T-helper 17 cell (primary cell): ENCODE measurements around the gene RTF2. TPM values are rescaled to one million over a fixed set of nuclear protein-coding genes. Genes with fewer than 3 reads are reported as not detected.

Experiments
- ATAC-seq: fragments of 150-1000 bp; cut with Tn5 transposase; 2 replicates; pipeline ENCODE4 v1.10.0; 2021; ENCODE audit warnings: mild to moderate bottlenecking, moderate library complexity
- DNase-seq, 3 donors: peaks; one replicate each; pipeline versions ENCODE4 v3.0.0 to v3.0.0-alpha.2; 2020 to 2021
- H3K9me3 ChIP-seq: one replicate; pipeline ENCODE4 v1.7.0; 2013; ENCODE audit warnings: low read length, mild to moderate bottlenecking; ENCODE audit not compliant: control insufficient read depth, poor library complexity, severe bottlenecking
- H3K27ac Mint-ChIP-seq: one replicate; pipeline ENCODE4 v1.8.0; 2022; ENCODE audit warnings: mild to moderate bottlenecking, moderate library complexity, mixed read lengths
- H3K27me3 Mint-ChIP-seq: one replicate; pipeline ENCODE4 v1.8.0; 2022; ENCODE audit warnings: mixed read lengths
- H3K36me3 Mint-ChIP-seq: one replicate; pipeline ENCODE4 v1.8.0; 2022; ENCODE audit warnings: low read depth, mixed read lengths
- H3K4me1 Mint-ChIP-seq: one replicate; pipeline ENCODE4 v1.8.0; 2022; ENCODE audit warnings: mild to moderate bottlenecking, mixed read lengths
- H3K4me3 Mint-ChIP-seq: one replicate; pipeline ENCODE4 v1.8.0; 2022; ENCODE audit warnings: mild to moderate bottlenecking, moderate library complexity, mixed read lengths
- total RNA-seq, 4 donors: library from RNA in 2 of 4; stranded (reverse) in 2 of 4; gene quantifications; one replicate each; pipeline ENCODE4 v1.2.3 and lab custom pipeline; 2022 to 2026

Gene RTF2
- total RNA-seq, 2 donors from 2014 or later, result 62.3 to 62.6 TPM

DNA sequence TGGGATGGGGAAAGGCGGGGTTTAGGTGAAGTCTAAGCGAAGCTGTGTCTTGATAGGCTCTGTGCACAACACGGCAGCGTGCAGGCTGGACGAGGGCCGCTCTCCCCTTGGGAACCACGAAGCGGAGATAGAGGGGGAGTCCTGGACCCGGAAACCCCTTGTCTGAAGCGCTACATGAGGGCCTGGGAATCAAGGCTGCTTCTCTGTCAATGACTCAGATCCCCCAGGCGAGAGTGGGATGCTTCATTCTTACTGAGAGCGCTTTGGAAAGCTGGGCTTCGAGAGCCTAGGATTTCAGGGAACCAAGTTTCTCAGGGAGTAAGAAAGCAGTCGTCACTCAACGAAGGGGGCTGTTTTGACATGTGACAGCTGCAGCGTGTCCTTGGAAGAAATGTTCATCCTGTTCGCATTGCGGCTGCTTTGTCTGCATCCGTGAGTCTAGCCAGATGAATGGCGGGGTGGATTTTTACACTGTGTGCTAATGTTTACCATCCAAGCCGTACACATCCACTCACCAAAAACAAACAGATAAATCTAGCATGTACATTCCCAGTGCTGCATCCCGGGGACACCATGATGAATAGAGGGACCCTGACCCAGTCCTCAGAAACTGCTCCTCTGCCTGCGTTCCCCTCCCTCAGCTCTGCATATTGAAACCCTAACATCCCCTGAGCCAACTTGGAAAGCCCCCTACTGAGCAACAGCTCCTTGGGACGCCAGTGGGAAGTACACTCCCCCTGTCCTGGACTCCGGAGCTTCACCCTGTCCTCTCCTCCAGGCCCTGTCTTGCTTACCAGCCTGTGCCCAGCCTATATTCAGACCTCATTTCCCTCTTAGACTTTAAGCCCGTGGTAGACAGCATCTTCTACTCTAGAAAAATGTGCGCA, 24.5 kb upstream of the RTF2 start:
- no peak for DNase-seq
- H3K9me3 ChIP-seq, result no peaks in the 10 kb centered on the region
- no peak overlapping the region for H3K27ac Mint-ChIP-seq
- peaks cover 25% of the 10 kb centered on the region for H3K4me1 Mint-ChIP-seq
- no peak for ATAC-seq
- no peaks in the 10 kb centered on the region for H3K27me3 Mint-ChIP-seq
- no peak overlapping the region for H3K4me3 Mint-ChIP-seq
- peaks cover 2% of the 10 kb centered on the region for H3K36me3 Mint-ChIP-seq

DNA sequence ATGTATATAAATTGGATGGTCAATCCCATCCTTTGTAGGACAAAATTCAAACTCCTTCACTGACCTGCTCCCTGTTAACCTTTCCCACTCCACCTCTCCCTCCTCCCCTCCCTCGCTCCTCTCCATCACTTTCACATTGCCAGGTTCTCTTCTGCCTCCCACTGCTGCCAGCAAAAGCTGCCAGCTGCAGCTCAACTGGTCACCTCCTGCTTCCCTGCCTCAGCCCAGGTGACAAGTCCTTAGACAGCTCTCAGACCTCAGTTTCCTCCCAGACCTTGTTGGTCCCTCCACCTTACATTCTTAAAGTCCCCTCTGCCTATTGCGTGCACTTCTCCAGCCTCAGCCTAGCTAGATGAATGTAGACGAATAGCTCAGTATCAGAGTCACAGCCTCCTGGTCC, 23.3 kb upstream of the RTF2 start:
- no peak for DNase-seq
- ATAC-seq, result no peak
- H3K4me1 Mint-ChIP-seq, result peaks cover 18% of the 10 kb centered on the region
- no peaks in the 10 kb centered on the region for H3K27me3 Mint-ChIP-seq
- H3K9me3 ChIP-seq, result no peaks in the 10 kb centered on the region
- H3K36me3 Mint-ChIP-seq, result peaks cover 2% of the 10 kb centered on the region
- H3K4me3 Mint-ChIP-seq, result no peak overlapping the region
- H3K27ac Mint-ChIP-seq, result no peak overlapping the region

DNA sequence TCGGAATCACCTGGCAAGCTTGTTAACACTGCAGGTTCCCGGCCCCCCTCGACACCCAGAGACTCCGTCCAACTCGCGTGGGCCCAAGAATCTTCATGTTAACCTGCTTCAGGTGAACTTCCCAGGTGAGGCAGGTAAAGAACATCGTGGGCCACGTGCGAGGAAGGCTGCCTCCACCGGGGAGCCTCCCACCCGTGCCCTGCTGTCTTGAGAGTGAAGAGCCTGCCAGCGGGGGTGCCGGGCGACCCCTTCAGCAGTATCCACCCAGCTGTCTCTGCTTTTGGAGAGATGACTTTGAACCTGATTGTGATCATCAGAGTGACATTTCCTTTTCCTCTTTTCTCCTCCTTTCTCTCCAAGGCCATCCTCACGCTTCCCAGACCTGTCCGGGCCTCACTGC, 22.9 kb upstream of the RTF2 start:
- ATAC-seq, result no peak
- DNase-seq, result no peak
- peaks cover 14% of the 10 kb centered on the region for H3K4me1 Mint-ChIP-seq
- peak overlapping the region; percentile 51 for H3K27ac Mint-ChIP-seq
- H3K9me3 ChIP-seq, result no peaks in the 10 kb centered on the region
- no peak overlapping the region for H3K4me3 Mint-ChIP-seq
- H3K36me3 Mint-ChIP-seq, result peaks cover 2% of the 10 kb centered on the region
- no peaks in the 10 kb centered on the region for H3K27me3 Mint-ChIP-seq

GRCh38 chr20:56447227-56447626, 21.2 kb upstream of the RTF2 start:
- ATAC-seq (no peak), DNase-seq (no peak)
- Mint-ChIP-seq H3K36me3 (peaks cover 8% of the 10 kb centered on the region), H3K27me3 (no peaks in the 10 kb centered on the region), H3K27ac (peak overlapping the region; percentile 24), H3K4me3 (no peak overlapping the region), H3K4me1 (peaks cover 12% of the 10 kb centered on the region)
- H3K9me3 ChIP-seq, result no peaks in the 10 kb centered on the region

DNA sequence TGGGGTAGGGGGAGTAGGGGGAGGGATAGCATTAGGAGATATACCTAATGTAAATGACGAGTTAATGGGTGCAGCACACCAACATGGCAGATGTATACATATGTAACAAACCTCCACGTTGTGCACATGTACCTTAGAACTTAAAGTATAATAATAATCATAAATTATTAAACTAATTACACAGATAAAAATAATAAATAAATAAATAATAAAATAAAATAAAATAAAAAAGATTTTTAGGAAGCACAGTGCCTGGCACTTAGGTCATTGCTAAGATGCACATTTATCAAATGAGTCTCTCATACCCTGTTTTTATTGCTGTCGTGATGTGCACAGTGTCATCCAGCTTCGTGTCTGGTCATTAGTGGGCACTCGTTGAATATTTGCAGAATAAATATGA, 19.0 kb upstream of the RTF2 start:
- H3K27me3 Mint-ChIP-seq, result no peaks in the 10 kb centered on the region
- H3K4me1 Mint-ChIP-seq, result peaks cover 3% of the 10 kb centered on the region
- no peak for DNase-seq
- no peaks in the 10 kb centered on the region for H3K9me3 ChIP-seq
- peaks cover 8% of the 10 kb centered on the region for H3K36me3 Mint-ChIP-seq
- H3K4me3 Mint-ChIP-seq, result no peak overlapping the region
- no peak for ATAC-seq
- H3K27ac Mint-ChIP-seq, result no peak overlapping the region

DNA sequence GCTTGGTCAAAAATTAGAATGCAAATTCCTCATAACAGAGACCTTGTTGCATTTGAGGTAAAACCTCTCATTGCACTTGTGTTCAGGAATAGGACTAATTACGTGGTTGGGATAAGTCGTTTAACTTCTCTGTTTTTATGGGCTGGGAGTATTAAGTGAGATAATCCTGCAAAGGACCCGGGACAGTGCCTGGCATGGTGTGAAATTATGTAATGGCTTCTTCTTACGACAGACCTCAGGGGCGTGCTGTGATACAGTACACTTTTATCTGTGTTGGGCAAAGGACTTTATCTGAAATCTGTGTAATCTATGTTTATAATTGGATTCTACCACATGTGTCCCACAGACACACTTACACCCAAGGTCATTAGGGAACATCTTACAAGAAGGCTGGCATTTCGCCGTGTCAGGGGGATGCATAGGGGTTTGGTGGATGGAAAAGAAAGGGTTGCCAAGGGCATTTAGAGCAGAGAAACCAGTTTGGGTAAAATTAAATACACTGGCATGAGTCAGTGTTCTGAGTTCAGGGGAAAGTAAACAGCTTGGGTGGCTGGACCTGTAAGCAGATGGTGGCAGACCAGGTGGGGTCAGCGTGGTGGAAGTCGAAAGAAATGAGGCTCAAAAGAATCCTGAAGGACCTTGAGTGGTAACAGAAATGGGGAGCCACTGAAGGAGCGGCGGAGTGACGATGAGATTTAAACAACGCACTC, 17.2 kb upstream of the RTF2 start:
- H3K27me3 Mint-ChIP-seq, result no peaks in the 10 kb centered on the region
- H3K36me3 Mint-ChIP-seq, result peaks cover 7% of the 10 kb centered on the region
- H3K27ac Mint-ChIP-seq, result peak overlapping the region; percentile 35
- peaks cover 6% of the 10 kb centered on the region for H3K4me1 Mint-ChIP-seq
- DNase-seq (no peak), ATAC-seq (no peak)
- no peak overlapping the region for H3K4me3 Mint-ChIP-seq
- no peaks in the 10 kb centered on the region for H3K9me3 ChIP-seq

DNA sequence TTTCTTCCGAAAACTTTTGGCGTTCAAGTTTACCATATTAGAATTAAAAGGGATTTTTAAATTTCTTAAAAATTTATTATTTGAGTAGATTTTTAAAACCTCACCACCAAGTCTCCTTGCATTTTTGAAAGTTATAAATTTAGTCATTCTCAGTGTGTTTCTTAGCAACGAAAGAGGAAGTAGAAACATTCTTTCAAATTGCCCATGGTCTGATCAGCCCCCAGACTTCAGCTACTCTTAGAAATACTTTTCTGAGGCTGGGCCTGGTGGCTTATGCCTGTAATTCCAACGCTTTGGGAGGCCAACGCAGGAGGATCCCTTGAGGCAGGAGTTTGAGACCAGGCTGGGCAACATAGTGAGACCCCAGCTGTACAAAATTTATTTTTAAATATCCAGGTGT, 15.1 kb upstream of the RTF2 start:
- H3K36me3 Mint-ChIP-seq, result peaks cover 7% of the 10 kb centered on the region

GRCh38 chr20:56454754-56455153, 13.7 kb upstream of the RTF2 start:
- no peak for ATAC-seq
- peaks cover 7% of the 10 kb centered on the region for H3K36me3 Mint-ChIP-seq
- H3K9me3 ChIP-seq, result no peaks in the 10 kb centered on the region
- H3K27ac Mint-ChIP-seq, result no peak overlapping the region
- H3K4me3 Mint-ChIP-seq, result no peak overlapping the region
- H3K4me1 Mint-ChIP-seq, result peaks cover 11% of the 10 kb centered on the region
- DNase-seq, result no peak
- no peaks in the 10 kb centered on the region for H3K27me3 Mint-ChIP-seq

More for the DNA sequence above, 15.1 kb upstream of the RTF2 start:
- H3K9me3 ChIP-seq, result no peaks in the 10 kb centered on the region
- DNase-seq, result no peak
- ATAC-seq, result no peak
- H3K27me3 Mint-ChIP-seq, result no peaks in the 10 kb centered on the region
- H3K4me3 Mint-ChIP-seq, result no peak overlapping the region
- H3K4me1 Mint-ChIP-seq, result peaks cover 8% of the 10 kb centered on the region
- peak overlapping the region; percentile 66 for H3K27ac Mint-ChIP-seq

DNA sequence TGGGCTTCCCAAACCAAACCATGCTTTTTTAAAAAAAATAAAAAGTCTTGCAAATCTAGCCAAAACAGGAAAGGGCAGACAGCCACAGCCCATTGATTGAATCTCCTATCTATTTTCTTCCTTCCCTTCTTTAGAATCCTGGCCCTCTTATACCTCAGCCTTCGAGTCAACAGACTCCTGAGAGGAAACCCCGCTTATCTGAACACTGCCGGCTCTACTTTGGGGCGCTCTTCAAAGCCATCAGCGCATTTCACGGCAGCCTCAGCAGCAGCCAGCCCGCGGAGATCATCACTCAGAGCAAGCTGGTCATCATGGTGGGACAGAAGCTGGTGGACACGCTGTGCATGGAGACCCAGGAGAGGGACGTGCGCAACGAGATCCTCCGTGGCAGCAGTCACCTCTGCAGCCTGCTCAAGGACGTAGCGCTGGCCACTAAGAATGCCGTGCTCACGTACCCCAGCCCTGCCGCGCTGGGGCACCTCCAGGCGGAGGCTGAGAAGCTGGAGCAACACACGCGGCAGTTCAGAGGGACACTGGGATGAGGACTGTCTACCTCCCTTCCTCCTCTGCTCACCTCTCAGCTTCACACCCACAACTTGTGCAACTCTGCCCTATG, 10.1 kb upstream of the RTF2 start:
- H3K4me1 Mint-ChIP-seq, result peaks cover 22% of the 10 kb centered on the region
- H3K9me3 ChIP-seq, result no peaks in the 10 kb centered on the region
- H3K27ac Mint-ChIP-seq, result peak overlapping the region; percentile 93
- H3K4me3 Mint-ChIP-seq, result no peak overlapping the region
- DNase-seq (no peak), ATAC-seq (no peak)
- H3K27me3 Mint-ChIP-seq, result no peaks in the 10 kb centered on the region
- H3K36me3 Mint-ChIP-seq, result no peaks in the 10 kb centered on the region

GRCh38 chr20:56460459-56460858, 8.0 kb upstream of the RTF2 start:
- H3K27me3 Mint-ChIP-seq, result no peaks in the 10 kb centered on the region
- no peak overlapping the region for H3K4me3 Mint-ChIP-seq
- ATAC-seq, result peak; percentile 98
- H3K9me3 ChIP-seq, result no peaks in the 10 kb centered on the region
- H3K36me3 Mint-ChIP-seq, result no peaks in the 10 kb centered on the region
- peaks cover 30% of the 10 kb centered on the region for H3K4me1 Mint-ChIP-seq
- H3K27ac Mint-ChIP-seq, result peak overlapping the region; percentile 93
- DNase-seq, result peak; percentile 17 to 61 (median 24)

- H3K27ac Mint-ChIP-seq, result no peak overlapping the region
- ATAC-seq, result no peak
- H3K27me3 Mint-ChIP-seq, result no peaks in the 10 kb centered on the region
- no peaks in the 10 kb centered on the region for H3K9me3 ChIP-seq
- no peak overlapping the region for H3K4me3 Mint-ChIP-seq
- DNase-seq, result no peak
- H3K4me1 Mint-ChIP-seq, result peaks cover 30% of the 10 kb centered on the region
- H3K36me3 Mint-ChIP-seq, result no peaks in the 10 kb centered on the region
These were observed 6.9 kb upstream of the RTF2 start for GRCh38 chr20:56461576-56461975.

DNA sequence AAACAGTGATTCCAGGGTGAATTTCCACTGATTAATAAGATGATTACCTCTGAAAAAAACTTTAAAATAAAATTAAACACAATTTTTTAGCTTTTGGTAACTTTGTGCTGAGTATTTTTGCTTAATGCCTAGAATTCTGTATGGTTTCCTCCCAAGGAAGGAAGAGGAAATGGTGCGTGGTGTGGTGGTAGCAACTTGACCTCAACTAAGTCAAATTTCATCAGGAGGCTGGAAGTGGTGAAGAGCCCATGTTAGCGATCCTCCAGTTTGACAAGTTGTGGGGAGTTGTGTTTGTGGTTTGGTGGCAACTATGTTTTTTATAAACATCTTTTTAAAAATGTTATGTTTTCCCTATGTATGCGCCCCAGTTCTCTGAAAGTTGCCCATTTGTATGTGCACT, 5.0 kb upstream of the RTF2 start:
- H3K4me3 Mint-ChIP-seq, result no peak overlapping the region

DNA sequence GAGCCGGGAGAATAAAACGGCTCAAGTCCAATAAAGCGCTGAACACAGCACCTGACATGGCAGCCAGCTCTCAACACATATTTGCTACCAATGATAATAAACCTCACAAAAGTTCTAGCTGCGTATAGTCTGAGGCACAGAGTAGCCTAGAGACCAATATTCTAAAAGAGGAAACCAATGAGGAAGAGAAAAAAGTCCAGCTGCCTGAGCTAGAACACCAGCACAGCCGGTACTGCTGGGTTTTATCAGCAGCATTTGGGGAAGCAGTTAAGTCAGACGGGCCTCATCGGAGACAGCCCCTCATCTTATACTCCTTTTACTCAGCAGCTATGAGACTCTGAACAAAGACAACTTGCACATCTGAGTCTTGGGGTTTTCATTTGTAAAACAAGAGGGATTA, 2.4 kb upstream of the RTF2 start:
- DNase-seq (no peak), ATAC-seq (no peak)
- H3K4me1 Mint-ChIP-seq, result peaks cover 33% of the 10 kb centered on the region
- H3K36me3 Mint-ChIP-seq, result peaks cover 7% of the 10 kb centered on the region
- H3K4me3 Mint-ChIP-seq, result no peak overlapping the region
- no peak overlapping the region for H3K27ac Mint-ChIP-seq
- H3K27me3 Mint-ChIP-seq, result no peaks in the 10 kb centered on the region
- no peaks in the 10 kb centered on the region for H3K9me3 ChIP-seq

More for the DNA sequence above, 5.0 kb upstream of the RTF2 start:
- Mint-ChIP-seq H3K4me1 (peaks cover 30% of the 10 kb centered on the region), H3K27ac (peak overlapping the region; percentile 95), H3K36me3 (peaks cover under 1% of the 10 kb centered on the region), H3K27me3 (no peaks in the 10 kb centered on the region)
- no peaks in the 10 kb centered on the region for H3K9me3 ChIP-seq
- ATAC-seq (no peak), DNase-seq (no peak)
